Middle frontal gyrus (tissue), 1 donor: ENCODE measurements around the gene GCNA.
"Not testable (repeated sequence)": the region's sequence is repeated elsewhere in the genome, so short reads cannot be mapped to it uniquely, and the experiment has no call there.

Experiments used
- DNase-seq: peaks from one replicate; pipeline ENCODE4 v3.0.0-alpha.2; 2015; ENCODE audit warnings: low spot score; ENCODE audit errors: extremely low spot score

GCNA gene

GRCh38 chrX:71558920-71559319 is 19.3 kb upstream of the GCNA start:
- no peak for DNase-seq

- not testable (repeated sequence) for DNase-seq
Measured at GRCh38 chrX:71559773-71560172, 18.5 kb upstream of the GCNA start.

- no peak for DNase-seq
Measured at GRCh38 chrX:71563921-71564320, 14.3 kb upstream of the GCNA start.

GRCh38 chrX:71565474-71566041 is 12.7 kb upstream of the GCNA start:
- DNase-seq = no peak

GRCh38 chrX:71571390-71571789 is 6.8 kb upstream of the GCNA start:
- not testable (repeated sequence) for DNase-seq

GRCh38 chrX:71573590-71573989 is 4.6 kb upstream of the GCNA start:
- no peak for DNase-seq

- no peak for DNase-seq
Measured at GRCh38 chrX:71577682-71578081, 555 bp upstream of the GCNA start.

- no peak for DNase-seq
Measured at GRCh38 chrX:71579136-71579989, 1.1 kb downstream of the GCNA start.

GRCh38 chrX:71579990-71580380 is 1.7 kb downstream of the GCNA start:
- DNase-seq = no peak

- no peak for DNase-seq
Measured at GRCh38 chrX:71581210-71581609, 3.0 kb downstream of the GCNA start.

- no peak for DNase-seq
Measured at GRCh38 chrX:71586929-71587328, 8.7 kb downstream of the GCNA start.

GRCh38 chrX:71593210-71593609 is 15.0 kb downstream of the GCNA start:
- not testable (repeated sequence) for DNase-seq

GRCh38 chrX:71599965-71600364 is 21.7 kb downstream of the GCNA start:
- DNase-seq = no peak

GRCh38 chrX:71603618-71604017 is 25.4 kb downstream of the GCNA start:
- DNase-seq = no peak

- no peak for DNase-seq
Measured at GRCh38 chrX:71604141-71604540, 25.9 kb downstream of the GCNA start.

GRCh38 chrX:71604796-71605568 is 26.7 kb downstream of the GCNA start:
- no peak for DNase-seq

- DNase-seq = no peak
Measured at GRCh38 chrX:71606536-71607216, 28.4 kb downstream of the GCNA start.

GRCh38 chrX:71607488-71607887 is 29.3 kb downstream of the GCNA start:
- DNase-seq = no peak

- no peak for DNase-seq
Measured at GRCh38 chrX:71609095-71609750, 31.0 kb downstream of the GCNA start.

GRCh38 chrX:71611736-71612135 is 33.5 kb downstream of the GCNA start:
- not testable (repeated sequence) for DNase-seq

GRCh38 chrX:71612256-71612655 is 34.0 kb downstream of the GCNA start:
- no peak for DNase-seq
